Measurements from ENCODE around the gene SPATA45. TPM values are rescaled to one million over a fixed set of nuclear protein-coding genes. Genes with fewer than 3 reads are reported as not detected.

The SPATA45 gene
- total and polyA plus RNA-seq, 8 donors, result not detected

DNA sequence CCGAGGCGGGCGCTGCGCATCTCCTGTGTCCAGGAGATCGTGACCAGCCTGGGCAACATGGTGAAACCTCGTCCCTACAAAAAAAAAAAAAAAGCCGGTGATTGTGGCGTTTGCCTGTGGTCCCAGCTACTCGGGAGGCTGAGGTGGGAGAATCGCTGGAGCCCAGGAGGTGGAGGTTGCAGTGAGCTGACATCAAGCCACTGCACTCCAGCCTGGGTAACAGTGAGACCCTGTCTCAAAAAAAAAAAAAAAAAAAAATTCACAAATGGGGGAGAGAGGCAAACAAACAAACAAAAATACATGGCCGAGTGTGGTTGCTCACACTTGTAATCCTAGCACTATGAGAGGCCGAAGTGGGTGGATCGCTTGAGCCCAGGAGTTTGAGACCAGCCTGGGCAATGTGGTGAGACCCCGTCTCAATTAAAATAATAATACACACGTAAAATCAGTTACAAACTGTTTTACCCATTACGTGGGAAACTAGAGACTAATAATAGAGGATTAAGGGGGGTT, 55.0 kb downstream of the SPATA45 start:
- WGBS, 5 donors, result 15 to 32% (median 19%) methylated on average over 10 to 16 of the region's 16 CpGs
- DNase-seq, result peak in 1 of 2 donors; percentile 12
- H3K9me3 ChIP-seq, result no peaks in the 10 kb centered on the region
- H3K27ac ChIP-seq, result peak overlapping the region; percentile 94 to 97 (median 95)
- TF ChIP-seq, protein P1, sequence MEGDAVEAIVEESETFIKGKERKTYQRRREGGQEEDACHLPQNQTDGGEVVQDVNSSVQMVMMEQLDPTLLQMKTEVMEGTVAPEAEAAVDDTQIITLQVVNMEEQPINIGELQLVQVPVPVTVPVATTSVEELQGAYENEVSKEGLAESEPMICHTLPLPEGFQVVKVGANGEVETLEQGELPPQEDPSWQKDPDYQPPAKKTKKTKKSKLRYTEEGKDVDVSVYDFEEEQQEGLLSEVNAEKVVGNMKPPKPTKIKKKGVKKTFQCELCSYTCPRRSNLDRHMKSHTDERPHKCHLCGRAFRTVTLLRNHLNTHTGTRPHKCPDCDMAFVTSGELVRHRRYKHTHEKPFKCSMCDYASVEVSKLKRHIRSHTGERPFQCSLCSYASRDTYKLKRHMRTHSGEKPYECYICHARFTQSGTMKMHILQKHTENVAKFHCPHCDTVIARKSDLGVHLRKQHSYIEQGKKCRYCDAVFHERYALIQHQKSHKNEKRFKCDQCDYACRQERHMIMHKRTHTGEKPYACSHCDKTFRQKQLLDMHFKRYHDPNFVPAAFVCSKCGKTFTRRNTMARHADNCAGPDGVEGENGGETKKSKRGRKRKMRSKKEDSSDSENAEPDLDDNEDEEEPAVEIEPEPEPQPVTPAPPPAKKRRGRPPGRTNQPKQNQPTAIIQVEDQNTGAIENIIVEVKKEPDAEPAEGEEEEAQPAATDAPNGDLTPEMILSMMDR (IDR thresholded peaks at IDR 0.05), result no peak
- TF ChIP-seq EP300 (IDR thresholded peaks at IDR 0.05), result no peak
- TF ChIP-seq POLR2AphosphoS5 (IDR thresholded peaks at IDR 0.05), result no peak
- no peak for TF ChIP-seq POLR2A (IDR thresholded peaks at IDR 0.05)
- peaks cover 10 to 24% (median 13%) of the 10 kb centered on the region in 4 donors for H3K36me3 ChIP-seq
- H3K4me3 ChIP-seq, result peak overlapping the region; percentile 82 to 97 (median 92)
- no peaks in the 10 kb centered on the region for H3K27me3 ChIP-seq
- intact Hi-C loops (cut with DNase I; ENCODE audit: low total_unique reads), result no loop called here
- peaks cover 12 to 64% (median 34%) of the 10 kb centered on the region in 4 donors for H3K4me1 ChIP-seq

DNA sequence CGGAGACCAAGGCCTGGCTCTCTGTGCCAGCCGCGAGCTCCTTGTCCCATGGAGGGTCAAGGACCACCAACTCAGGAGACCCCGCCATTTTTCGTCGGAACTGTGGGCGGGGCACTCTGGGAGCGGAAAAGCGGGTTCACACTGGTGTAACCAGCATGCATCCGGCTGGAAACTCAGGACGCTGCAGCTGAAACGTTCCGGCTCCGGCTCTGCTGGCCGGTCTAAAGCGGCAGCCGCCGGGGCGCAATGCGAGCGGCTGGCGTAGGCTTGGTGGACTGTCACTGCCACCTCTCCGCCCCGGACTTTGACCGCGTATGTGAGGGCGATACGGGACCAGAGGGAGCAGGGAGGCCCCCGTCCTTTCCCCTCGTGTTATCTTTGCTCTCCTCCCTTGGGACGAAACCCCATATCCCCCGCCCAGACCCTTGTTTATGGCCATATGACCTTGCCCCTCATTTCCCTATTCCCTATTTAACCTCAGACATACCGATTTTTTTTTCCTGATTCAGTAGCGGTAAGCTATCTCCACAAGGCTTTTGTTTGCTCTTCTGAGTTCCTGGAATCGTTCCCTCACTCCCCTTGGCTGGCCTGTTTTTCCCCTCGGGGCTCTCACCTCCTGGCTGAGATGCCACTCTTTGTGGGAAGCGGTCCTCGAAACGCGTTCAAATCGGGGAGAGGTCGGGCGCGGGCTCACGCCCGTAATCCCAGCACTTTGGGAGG, 55.6 kb downstream of the SPATA45 start, which contains the start of the genes NSL1 and TATDN3:
TSS of gene NSL1 (minus strand) at position 102 of the 720 bp plus-strand sequence. CDS start at position 88, 14 bp downstream.
TSS of gene TATDN3 (plus strand) at position 219 of the 720 bp plus-strand sequence. CDS start at position 247, 28 bp downstream.
- Histone ChIP-seq H3K4me1 (peaks cover 12 to 64% (median 34%) of the 10 kb centered on the region in 4 donors), H3K36me3 (peaks cover 5 to 24% (median 8%) of the 10 kb centered on the region in 4 donors), H3K9me3 (no peaks in the 10 kb centered on the region), H3K4me3 (peak within 1 kb of the TSS; percentile 82 to 97 (median 92)), H3K27ac (peak within 1 kb of the TSS; percentile 94 to 97 (median 95)), H3K27me3 (no peaks in the 10 kb centered on the region)
- peak; percentile 90 to 98 for DNase-seq
- TF ChIP-seq EP300 (IDR thresholded peaks at IDR 0.05) (peak; percentile 27), POLR2A (IDR thresholded peaks at IDR 0.05) (no peak), POLR2AphosphoS5 (IDR thresholded peaks at IDR 0.05) (peak; percentile 85 to 94 (median 91))
- TF ChIP-seq, protein P1 (IDR thresholded peaks at IDR 0.05), result peak in 1 of 7 experiments; percentile 2
- WGBS, 5 donors, result 0 to 1% (median 0%) methylated on average over 42 to 46 of the region's 46 CpGs
- intact Hi-C loops (cut with DNase I; ENCODE audit: low total_unique reads), result no loop called here

DNA sequence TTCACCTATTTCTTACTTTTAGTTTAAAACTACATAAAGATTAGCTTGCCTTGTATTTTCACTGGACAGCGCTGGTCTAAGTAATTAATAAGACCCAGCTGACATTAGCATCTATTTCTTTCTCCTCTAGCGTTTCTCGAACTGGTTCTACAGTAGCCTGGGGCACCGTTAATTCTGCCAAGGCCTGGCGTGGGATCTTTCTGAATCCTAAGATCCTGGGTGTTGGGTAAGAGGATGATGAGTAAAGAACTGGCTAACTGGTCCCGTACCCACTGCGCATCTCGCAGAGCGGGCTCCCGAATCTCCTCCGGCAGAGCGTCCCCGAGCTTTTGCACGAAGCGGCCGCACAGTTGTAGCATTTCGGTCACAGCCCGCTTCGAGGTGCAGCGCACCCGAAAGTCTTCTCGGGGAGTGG, 56.2 kb downstream of the SPATA45 start:
- Histone ChIP-seq H3K27ac (peak overlapping the region; percentile 94 to 97 (median 95)), H3K4me3 (peak overlapping the region; percentile 82 to 97 (median 92)), H3K27me3 (no peaks in the 10 kb centered on the region), H3K9me3 (no peaks in the 10 kb centered on the region), H3K4me1 (peaks cover 12 to 64% (median 34%) of the 10 kb centered on the region in 4 donors), H3K36me3 (peaks cover 0 to 24% (median 9%) of the 10 kb centered on the region in 4 donors)
- no peak for TF ChIP-seq POLR2A (IDR thresholded peaks at IDR 0.05)
- TF ChIP-seq, protein P1 (IDR thresholded peaks at IDR 0.05), result no peak
- TF ChIP-seq POLR2AphosphoS5 (IDR thresholded peaks at IDR 0.05), result no peak
- TF ChIP-seq EP300 (IDR thresholded peaks at IDR 0.05), result no peak
- DNase-seq, result no peak
- WGBS, 5 donors, result 0 to 1% (median 0%) methylated on average over 17 to 22 of the region's 22 CpGs
- intact Hi-C loops (cut with DNase I; ENCODE audit: low total_unique reads), result no loop called here

DNA sequence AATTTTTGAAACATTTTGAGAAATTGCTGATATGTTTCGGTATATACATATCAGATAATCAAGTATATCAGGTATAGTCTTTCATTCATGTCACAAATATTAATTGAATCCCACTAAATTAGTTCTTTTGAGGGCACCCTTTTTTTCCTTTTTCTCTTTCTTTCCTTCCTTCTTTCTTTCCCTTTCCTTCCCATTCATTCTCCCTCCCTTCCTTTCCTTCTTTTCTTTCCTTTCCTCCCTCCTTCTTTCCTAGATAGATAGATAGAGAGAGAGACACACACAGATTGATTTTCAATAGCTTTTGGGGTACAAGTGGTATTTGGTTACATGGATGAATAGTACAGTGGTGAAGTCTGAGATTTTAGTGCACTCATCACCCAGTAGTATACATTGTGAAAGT, 61.6 kb downstream of the SPATA45 start:
- no peak for DNase-seq
- TF ChIP-seq POLR2A (IDR thresholded peaks at IDR 0.05), result no peak
- no peak for TF ChIP-seq POLR2AphosphoS5 (IDR thresholded peaks at IDR 0.05)
- TF ChIP-seq, protein P1 (IDR thresholded peaks at IDR 0.05), result no peak
- no peak for TF ChIP-seq EP300 (IDR thresholded peaks at IDR 0.05)
- no peak overlapping the region for H3K27ac ChIP-seq
- intact Hi-C loops (cut with DNase I; ENCODE audit: low total_unique reads), result no loop called here
- peaks cover 11 to 67% (median 58%) of the 10 kb centered on the region in 4 donors for H3K36me3 ChIP-seq
- H3K27me3 ChIP-seq, result no peaks in the 10 kb centered on the region
- no peaks in the 10 kb centered on the region for H3K9me3 ChIP-seq
- H3K4me3 ChIP-seq, result no peak overlapping the region
- 95 to 100% (median 98%) methylated on average over 1 of the region's 1 CpG for WGBS, 5 donors
- peaks cover 10 to 31% (median 22%) of the 10 kb centered on the region in 4 donors for H3K4me1 ChIP-seq
